Measurements from ENCODE around the gene KRTAP1-4. TPM values are rescaled to one million over a fixed set of nuclear protein-coding genes. Genes with fewer than 3 reads are reported as not detected.

The KRTAP1-4 gene
- total RNA-seq, 2 experiments from 2014 or later = not detected

GRCh38 chr17:41024697-41025096 is 5.3 kb downstream of the KRTAP1-4 start:
- H3K27ac ChIP-seq (ENCODE audit: low read depth in 1 of 2, low read length in 2 of 2) = no peak overlapping the region
- Mint-ChIP-seq H3K27ac (no peak overlapping the region), H3K36me3 (ENCODE audit: low read depth) (no peaks in the 10 kb centered on the region), H3K4me1 (ENCODE audit: low read depth) (no peaks in the 10 kb centered on the region), H3K9me3 (peaks cover 3% of the 10 kb centered on the region), H3K27me3 (peaks cover 35% of the 10 kb centered on the region), H3K4me3 (no peak overlapping the region)
- H3K4me1 ChIP-seq (ENCODE audit: insufficient read depth, low read length) = no peaks in the 10 kb centered on the region
- POLR2A ChIA-PET = no interaction called here
- H3K36me3 ChIP-seq (ENCODE audit: insufficient read depth, low read length) = no peaks in the 10 kb centered on the region
- CTCF ChIA-PET = no interaction called here
- ATAC-seq (ENCODE audit: poor library complexity) (no peak), DNase-seq (no peak)
- intact Hi-C loops (cut with DNase I, micrococcal nuclease) = no loop called here
- no peaks in the 10 kb centered on the region for H3K9me3 ChIP-seq (ENCODE audit: control insufficient read depth in 1 of 2, insufficient read depth in 1 of 2, low read length in 2 of 2)
- TF ChIP-seq CTCF (IDR thresholded peaks at IDR 0.05) = no peak
- H3K27me3 ChIP-seq (ENCODE audit: control insufficient read depth in 1 of 2, insufficient read depth in 2 of 2, low read length in 2 of 2) = peaks cover 0 to 4% of the 10 kb centered on the region in 2 experiments
- H3K4me3 ChIP-seq (ENCODE audit: low read length) = no peak overlapping the region

GRCh38 chr17:41020336-41020735 is 9.7 kb downstream of the KRTAP1-4 start:
- Histone ChIP-seq H3K27ac (ENCODE audit: low read depth in 1 of 2, low read length in 2 of 2) (no peak overlapping the region), H3K36me3 (ENCODE audit: insufficient read depth, low read length) (no peaks in the 10 kb centered on the region), H3K27me3 (ENCODE audit: control insufficient read depth in 1 of 2, insufficient read depth in 2 of 2, low read length in 2 of 2) (no peaks in the 10 kb centered on the region), H3K4me3 (ENCODE audit: low read length) (no peak overlapping the region), H3K4me1 (ENCODE audit: insufficient read depth, low read length) (no peaks in the 10 kb centered on the region), H3K9me3 (ENCODE audit: control insufficient read depth in 1 of 2, insufficient read depth in 1 of 2, low read length in 2 of 2) (no peaks in the 10 kb centered on the region)
- POLR2A ChIA-PET = no interaction called here
- Mint-ChIP-seq H3K4me1 (ENCODE audit: low read depth) (no peaks in the 10 kb centered on the region), H3K36me3 (ENCODE audit: low read depth) (no peaks in the 10 kb centered on the region), H3K27ac (no peak overlapping the region), H3K4me3 (no peak overlapping the region), H3K27me3 (peaks cover 18% of the 10 kb centered on the region), H3K9me3 (peaks cover 3% of the 10 kb centered on the region)
- CTCF ChIA-PET = no interaction called here
- ATAC-seq (ENCODE audit: poor library complexity) = no peak
- no peak for DNase-seq
- intact Hi-C loops (cut with DNase I, micrococcal nuclease) = no loop called here
- TF ChIP-seq CTCF (IDR thresholded peaks at IDR 0.05) = no peak

- Histone ChIP-seq H3K4me3 (ENCODE audit: low read length) (no peak overlapping the region), H3K36me3 (ENCODE audit: insufficient read depth, low read length) (no peaks in the 10 kb centered on the region), H3K27ac (ENCODE audit: low read depth in 1 of 2, low read length in 2 of 2) (no peak overlapping the region), H3K4me1 (ENCODE audit: insufficient read depth, low read length) (no peaks in the 10 kb centered on the region), H3K27me3 (ENCODE audit: control insufficient read depth in 1 of 2, insufficient read depth in 2 of 2, low read length in 2 of 2) (no peaks in the 10 kb centered on the region), H3K9me3 (ENCODE audit: control insufficient read depth in 1 of 2, insufficient read depth in 1 of 2, low read length in 2 of 2) (no peaks in the 10 kb centered on the region)
- DNase-seq (no peak), ATAC-seq (ENCODE audit: poor library complexity) (no peak)
- POLR2A ChIA-PET = no interaction called here
- Mint-ChIP-seq H3K36me3 (ENCODE audit: low read depth) (no peaks in the 10 kb centered on the region), H3K4me1 (ENCODE audit: low read depth) (no peaks in the 10 kb centered on the region), H3K27ac (no peak overlapping the region), H3K4me3 (no peak overlapping the region), H3K9me3 (peaks cover 3% of the 10 kb centered on the region), H3K27me3 (peaks cover 14% of the 10 kb centered on the region)
- CTCF ChIA-PET = no interaction called here
- TF ChIP-seq CTCF (IDR thresholded peaks at IDR 0.05) = no peak
- intact Hi-C loops (cut with DNase I, micrococcal nuclease) = no loop called here
These were observed 10.6 kb downstream of the KRTAP1-4 start for GRCh38 chr17:41019415-41019814.

All from CD4-positive, alpha-beta T cell (primary cell).